Gastrocnemius medialis (tissue), 4 donors: ENCODE measurements around the gene RFNG. TPM values are rescaled to one million over a fixed set of nuclear protein-coding genes. Genes with fewer than 3 reads are reported as not detected.

ENCODE experiments used
- ATAC-seq, 2 donors: fragments of 150-250 bp; one replicate each; pipeline ENCODE4 v1.9.1; 2016
- DNase-seq, 2 donors: peaks; one replicate each; pipeline ENCODE4 v3.0.0-alpha.2; 2019
- H3K27ac ChIP-seq, 4 donors: fragments of 200-600 bp; sonication (generic); 1 replicate in 1 of 4; 2 replicates in 3 of 4; pipeline ENCODE4 v1.5.1; 2016 to 2018; ENCODE audit warnings: mild to moderate bottlenecking in 2 of 4, moderate library complexity in 1 of 4
- H3K27me3 ChIP-seq, 3 donors: fragments of 200-600 bp; sonication (generic) in 2 of 3; 1 replicate in 1 of 3; 2 replicates in 2 of 3; pipeline versions ENCODE4 v1.5.1 to v1.6.0; 2016 to 2019; ENCODE audit warnings: mild to moderate bottlenecking in 1 of 3, moderate library complexity in 1 of 3
- H3K36me3 ChIP-seq, 2 donors: fragments of 200-600 bp; sonication (generic) in 1 of 2; one replicate each; pipeline ENCODE4 v1.5.1; 2017 to 2018
- H3K4me1 ChIP-seq, 2 donors: fragments of 200-600 bp; sonication (generic) in 1 of 2; one replicate each; pipeline ENCODE4 v1.5.1; 2016 to 2017; ENCODE audit warnings: mild to moderate bottlenecking in 2 of 2
- H3K4me3 ChIP-seq, 4 donors: fragments of 200-600 bp; sonication (generic) in 3 of 4; 1 replicate in 1 of 4; 2 replicates in 3 of 4; pipeline ENCODE4 v1.5.1; 2016 to 2019; ENCODE audit warnings: mild to moderate bottlenecking in 2 of 4
- H3K9me3 ChIP-seq, 3 donors: fragments of 200-600 bp; sonication (generic) in 2 of 3; 1 replicate in 1 of 3; 2 replicates in 2 of 3; pipeline ENCODE4 v1.5.1; 2016 to 2019
- CTCF ChIP-seq, 5 experiments: fragments of 450-650 bp in 3 of 5; fragments of 200-600 bp in 2 of 5; sonication (generic) in 2 of 5; IDR thresholded peaks in 4 of 5; conservative IDR thresholded peaks in 1 of 5; 1 replicate in 4 of 5; 2 replicates in 1 of 5; pipeline ENCODE4 v1.5.1; 2016 to 2019; ENCODE audit warnings: antibody characterized with exemption in 5 of 5, mild to moderate bottlenecking in 3 of 5, moderate library complexity in 3 of 5
- POLR2A ChIP-seq, 2 donors: fragments of 450-650 bp; IDR thresholded peaks; one replicate each; pipeline ENCODE4 v1.6.1; 2017; ENCODE audit warnings: antibody characterized with exemption in 2 of 2, mild to moderate bottlenecking in 2 of 2, moderate library complexity in 2 of 2
- in situ Hi-C, 4 donors: fragments of 200-750 bp; cut with MboI; loops; one replicate each; pipeline versions ENCODE4 v1.15.0 to v1.8.0; 2017; ENCODE audit warnings: low sequenced_read_pairs in 4 of 4
- intact Hi-C: fragments of 100-400 bp; cut with DNase I; formaldehyde crosslinking; loops from one replicate; pipeline ENCODE4 v1.15.1; 2023; ENCODE audit warnings: low total_unique reads
- total RNA-seq, 4 donors: library from RNA; depleted of rRNA; stranded (reverse); fragments of >200 nt; gene quantifications; one replicate each; pipeline versions ENCODE4 v1.1.0 to v1.2.3, GENCODE V29; 2016

RFNG gene
- total RNA-seq, 4 donors from 2014 or later, result 29.6 to 64.9 (median 49.1) TPM

DNA sequence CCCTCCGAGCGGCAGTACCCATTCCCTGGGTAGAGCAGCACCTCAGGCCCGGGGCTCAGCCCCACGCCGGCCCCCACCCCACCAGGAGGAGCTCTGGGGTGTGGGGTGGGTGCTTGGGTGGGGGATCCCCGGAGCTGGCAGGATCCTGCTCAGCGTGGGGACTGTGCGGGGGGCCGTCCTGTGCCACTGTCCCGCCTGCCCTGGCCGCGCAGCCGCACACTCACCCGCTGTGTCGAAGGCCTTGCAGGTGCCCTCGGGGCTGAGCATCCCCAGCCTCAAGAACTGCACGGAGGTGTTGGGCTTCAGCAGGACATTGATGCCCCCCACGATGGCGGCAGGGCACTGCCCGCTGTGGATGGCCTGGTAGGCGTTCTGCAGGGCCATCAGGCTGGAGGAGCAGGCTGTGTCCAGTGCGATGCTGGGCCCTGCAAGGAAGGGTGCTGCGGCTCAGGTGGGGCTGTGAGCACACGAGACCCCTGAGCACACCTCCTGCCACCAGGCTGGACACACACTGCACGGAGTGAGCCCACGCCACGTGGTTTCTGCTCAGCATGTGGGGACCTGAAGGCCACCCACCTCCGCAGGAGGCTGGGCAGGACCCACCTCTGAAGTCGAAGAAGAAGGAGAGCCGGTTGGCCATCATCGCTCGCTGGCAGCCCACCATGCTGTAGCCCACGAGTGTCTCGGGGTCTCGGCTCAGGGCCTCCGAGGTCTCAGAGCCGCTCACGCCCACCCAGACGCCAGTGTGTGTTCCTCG is 41.6 kb upstream of the RFNG start:
- TF ChIP-seq CTCF (IDR thresholded peaks at IDR 0.05 in 4 of 5, conservative IDR thresholded peaks at IDR 0.05 in 1 of 5), result no peak
- no peak for TF ChIP-seq POLR2A (IDR thresholded peaks at IDR 0.05)
- in situ Hi-C loops (no loop called here), intact Hi-C loops (no loop called here)
- no peak overlapping the region for H3K4me3 ChIP-seq
- ATAC-seq (no peak), DNase-seq (no peak)
- H3K27ac ChIP-seq, result no peak overlapping the region
- peaks cover 6 to 11% of the 10 kb centered on the region in 2 donors for H3K4me1 ChIP-seq
- no peaks in the 10 kb centered on the region for H3K27me3 ChIP-seq
- no peaks in the 10 kb centered on the region for H3K9me3 ChIP-seq
- peaks cover 0 to 78% of the 10 kb centered on the region in 2 donors for H3K36me3 ChIP-seq

DNA sequence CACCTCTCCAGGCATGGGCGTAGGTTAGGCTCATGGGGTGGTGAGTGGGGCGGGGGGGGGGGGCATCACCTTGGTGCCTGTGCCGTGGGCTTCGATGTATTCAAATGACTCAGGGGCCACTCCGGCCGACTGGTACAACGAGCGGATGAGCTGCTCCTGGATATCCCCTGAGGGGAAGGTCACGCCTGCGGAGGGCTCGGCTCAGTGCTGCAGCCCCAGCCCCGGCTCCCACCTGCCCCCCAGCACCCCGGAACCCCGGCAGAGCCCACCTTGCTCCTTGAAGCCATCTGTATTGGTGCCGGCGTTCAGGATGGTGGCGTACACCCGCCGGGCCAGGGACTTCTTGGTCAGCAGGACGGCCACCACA is 41.0 kb upstream of the RFNG start:
- Histone ChIP-seq H3K27me3 (no peaks in the 10 kb centered on the region), H3K4me3 (no peak overlapping the region), H3K9me3 (no peaks in the 10 kb centered on the region), H3K27ac (no peak overlapping the region), H3K36me3 (peaks cover 0 to 84% of the 10 kb centered on the region in 2 donors), H3K4me1 (peaks cover 6 to 11% of the 10 kb centered on the region in 2 donors)
- ATAC-seq (no peak), DNase-seq (no peak)
- in situ Hi-C loops, result no loop called here
- intact Hi-C loops, result no loop called here
- TF ChIP-seq POLR2A (IDR thresholded peaks at IDR 0.05) (no peak), CTCF (IDR thresholded peaks at IDR 0.05 in 4 of 5, conservative IDR thresholded peaks at IDR 0.05 in 1 of 5) (no peak)

GRCh38 chr17:82092094-82092586 is 40.5 kb upstream of the RFNG start:
- Histone ChIP-seq H3K27ac (no peak overlapping the region), H3K9me3 (no peaks in the 10 kb centered on the region), H3K27me3 (no peaks in the 10 kb centered on the region), H3K4me1 (peaks cover 6 to 9% of the 10 kb centered on the region in 2 donors), H3K36me3 (peaks cover 0 to 89% of the 10 kb centered on the region in 2 donors), H3K4me3 (no peak overlapping the region)
- intact Hi-C loops, result no loop called here
- TF ChIP-seq CTCF (IDR thresholded peaks at IDR 0.05 in 4 of 5, conservative IDR thresholded peaks at IDR 0.05 in 1 of 5) (no peak), POLR2A (IDR thresholded peaks at IDR 0.05) (no peak)
- no peak for ATAC-seq
- DNase-seq, result no peak
- in situ Hi-C loops, result no loop called here

GRCh38 chr17:82091264-82092066 is 39.9 kb upstream of the RFNG start:
- Histone ChIP-seq H3K4me1 (peaks cover 0 to 2% of the 10 kb centered on the region in 2 donors), H3K27ac (no peak overlapping the region), H3K4me3 (no peak overlapping the region), H3K27me3 (no peaks in the 10 kb centered on the region), H3K36me3 (peaks cover 0 to 95% of the 10 kb centered on the region in 2 donors), H3K9me3 (no peaks in the 10 kb centered on the region)
- no peak for TF ChIP-seq CTCF (IDR thresholded peaks at IDR 0.05 in 4 of 5, conservative IDR thresholded peaks at IDR 0.05 in 1 of 5)
- TF ChIP-seq POLR2A (IDR thresholded peaks at IDR 0.05), result no peak
- in situ Hi-C loops (no loop called here), intact Hi-C loops (no loop called here)
- ATAC-seq (no peak), DNase-seq (no peak)
